Activated T-cell treated with anti-CD3 and anti-CD28 coated beads, Interleukin-2, amount 50 U/mL, for 48 hours (primary cell): Measurements from ENCODE around the gene COX19.
"Not testable (repeated sequence)": the region's sequence is repeated elsewhere in the genome, so short reads cannot be mapped to it uniquely, and the experiment has no call there.

Source experiments
- DNase-seq, 2 experiments: peaks; one replicate each; pipeline ENCODE4 v3.0.0-alpha.2; 2020

Gene COX19

GRCh38 chr7:939843-940242 is 35.5 kb downstream of the COX19 start:
- DNase-seq = no peak

GRCh38 chr7:938546-939185 is 36.7 kb downstream of the COX19 start:
- DNase-seq = no peak

GRCh38 chr7:937856-938484 is 37.4 kb downstream of the COX19 start:
- DNase-seq = no peak

DNA sequence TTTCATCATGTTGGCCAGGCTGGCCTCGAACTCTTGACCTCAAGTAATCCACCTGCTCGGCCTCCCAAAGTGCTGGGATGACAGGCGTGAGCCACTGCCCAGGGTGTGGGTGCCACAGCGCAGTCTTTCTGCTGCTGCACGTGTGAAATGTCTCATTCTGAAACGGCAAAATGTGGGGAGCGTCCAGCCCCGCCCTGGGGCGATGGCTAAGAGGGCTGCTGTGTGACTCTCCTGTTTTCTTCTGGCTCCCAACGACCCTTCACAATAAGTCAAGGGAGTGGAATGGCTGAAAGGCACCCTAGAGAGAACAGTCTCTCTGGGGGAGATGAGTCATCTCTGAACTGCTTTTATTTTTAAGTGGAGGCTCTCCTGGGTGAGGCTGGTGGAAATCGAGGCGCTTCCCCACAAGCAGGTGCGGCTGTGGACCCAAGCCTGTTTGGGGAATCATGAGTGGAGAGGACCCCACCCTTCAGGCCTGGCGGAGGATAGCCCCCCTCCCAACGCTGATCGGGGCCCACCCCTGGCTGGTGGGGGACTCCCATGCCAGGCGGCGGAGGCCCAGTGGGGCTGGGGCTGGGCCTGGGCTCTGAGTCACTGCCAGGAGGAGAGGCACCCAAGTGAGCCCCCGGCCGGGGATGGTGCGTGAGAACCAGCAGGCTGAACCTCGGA is 38.8 kb downstream of the COX19 start:
- DNase-seq = peak; percentile 74 to 75

- DNase-seq = no peak
Measured at GRCh38 chr7:935874-936385, 39.4 kb downstream of the COX19 start.

DNA sequence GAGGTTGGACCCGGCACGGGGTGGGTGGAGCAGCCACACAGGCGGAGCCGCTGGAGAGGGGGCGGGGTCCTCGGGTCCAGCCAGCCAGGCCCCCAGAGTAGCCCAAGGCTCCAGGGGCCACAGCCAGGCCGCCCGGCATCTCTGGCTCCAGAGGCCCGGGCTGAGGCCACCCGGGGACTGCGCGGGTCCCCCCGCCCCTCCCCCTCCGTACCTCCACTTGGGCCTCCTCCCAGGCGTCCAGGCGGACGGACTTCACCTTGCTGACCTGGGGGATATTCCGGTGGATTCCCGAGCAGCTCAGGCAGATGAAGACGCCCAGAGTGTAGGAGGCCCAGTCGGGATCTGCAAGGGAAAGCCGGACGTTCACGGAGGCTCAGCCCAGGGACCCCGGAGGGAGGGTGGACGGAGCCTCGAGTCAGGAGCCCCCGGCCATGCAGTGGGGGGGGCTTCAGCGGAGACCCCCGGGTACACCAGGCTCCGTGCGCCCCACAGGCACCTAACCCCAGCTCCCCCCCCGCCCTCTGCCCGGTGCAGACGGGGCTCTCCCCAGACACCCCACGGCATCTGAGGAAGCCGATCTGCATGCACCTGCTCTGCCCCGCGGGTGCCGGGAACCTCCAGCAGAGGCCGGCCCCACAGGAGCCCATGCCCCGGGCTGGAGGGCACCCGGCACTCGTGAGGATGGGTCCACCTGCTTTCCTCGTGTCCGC is 40.0 kb downstream of the COX19 start:
- DNase-seq = no peak

GRCh38 chr7:934469-935163 is 40.7 kb downstream of the COX19 start:
- DNase-seq = no peak

DNA sequence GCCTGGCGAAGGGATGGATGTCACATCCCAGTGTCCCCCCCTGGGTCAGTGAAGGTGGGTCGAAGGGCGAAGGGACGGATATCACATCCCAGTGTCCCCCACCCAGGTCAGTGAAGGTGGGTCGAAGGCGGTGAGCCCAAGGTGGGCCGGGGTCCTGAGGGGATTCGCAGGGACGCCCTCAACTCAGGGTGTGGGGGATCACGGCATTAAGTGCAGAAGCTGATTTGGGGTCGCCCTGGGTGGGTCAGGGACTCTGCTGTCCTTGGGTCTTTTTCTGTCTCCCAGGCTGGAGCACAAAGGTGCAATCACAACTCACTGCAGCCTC is 42.7 kb downstream of the COX19 start:
- no peak for DNase-seq

DNA sequence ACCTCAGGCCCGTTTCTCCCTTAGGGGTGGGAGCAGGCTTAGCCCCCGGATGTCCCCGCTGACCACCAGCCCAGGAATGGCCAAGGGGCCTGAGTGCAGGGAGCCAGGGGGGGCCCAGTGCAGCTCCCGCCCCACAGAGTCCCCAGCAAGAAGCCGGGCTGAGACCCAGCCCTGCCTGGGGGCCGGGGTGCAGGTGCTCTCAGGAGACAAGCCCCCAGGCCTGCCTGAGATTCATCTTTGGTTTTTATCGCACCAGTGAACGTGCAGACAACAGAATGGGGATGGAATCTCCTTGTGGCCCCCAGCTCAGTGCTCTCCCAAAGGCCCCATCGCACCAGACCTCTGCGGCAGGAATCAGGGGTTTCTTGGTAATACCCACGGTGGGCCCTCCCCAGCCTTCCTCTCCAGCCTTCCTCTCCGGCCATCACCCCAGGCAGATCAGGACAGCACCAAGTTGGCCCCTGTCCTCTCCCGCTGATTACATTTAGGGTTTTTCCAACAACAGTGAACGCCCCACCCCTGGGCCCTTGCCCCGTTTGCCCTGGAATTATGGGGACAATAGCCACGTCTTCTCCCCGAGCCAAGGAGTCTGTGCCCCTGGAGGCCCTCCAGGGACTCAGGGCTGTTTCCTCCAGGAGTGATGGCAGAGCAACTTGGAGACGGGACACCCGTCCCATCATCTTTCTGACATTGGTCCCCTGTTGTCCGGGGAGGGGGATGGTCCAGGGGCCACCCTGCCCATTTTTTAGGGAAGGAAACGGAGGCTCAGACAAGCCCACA is 43.3 kb downstream of the COX19 start:
- no peak for DNase-seq

DNA sequence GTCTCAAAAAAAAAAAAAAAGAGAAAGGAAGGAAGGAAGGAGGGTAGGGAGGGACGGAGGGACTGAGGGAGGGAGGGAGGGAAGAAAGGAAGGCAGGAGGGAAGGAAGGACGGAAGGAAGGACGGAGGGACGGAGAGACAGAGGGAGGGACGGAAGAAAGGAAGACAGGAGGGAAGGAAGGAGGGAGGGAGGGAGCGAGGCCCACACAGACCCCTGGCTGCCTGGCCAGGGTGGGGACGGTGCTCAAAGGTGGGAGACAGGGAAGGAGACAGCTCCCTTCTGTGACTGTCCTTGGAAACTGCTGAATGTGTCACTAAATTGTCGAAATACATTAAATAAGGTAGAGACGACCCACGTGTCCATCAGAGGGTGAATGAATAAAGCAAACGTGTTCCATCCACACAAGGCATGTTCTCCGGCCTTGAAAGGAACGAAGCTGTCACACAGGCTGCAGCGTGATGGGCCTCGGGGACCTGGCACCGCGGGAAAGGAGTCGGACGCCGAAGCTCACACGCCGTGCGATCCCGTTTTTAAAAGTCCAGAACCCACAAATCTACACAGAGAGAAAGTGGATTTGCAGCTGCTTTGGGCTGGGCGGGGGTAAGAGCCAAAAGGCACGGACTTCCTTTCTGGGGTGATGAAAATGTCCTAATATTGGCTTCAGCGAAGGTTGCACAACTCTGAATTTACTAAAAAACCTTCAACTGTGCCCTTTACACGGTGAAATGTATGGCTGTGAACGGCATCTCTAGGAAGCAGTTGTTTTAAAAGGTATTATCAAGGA is 44.2 kb downstream of the COX19 start:
- DNase-seq = no peak

DNA sequence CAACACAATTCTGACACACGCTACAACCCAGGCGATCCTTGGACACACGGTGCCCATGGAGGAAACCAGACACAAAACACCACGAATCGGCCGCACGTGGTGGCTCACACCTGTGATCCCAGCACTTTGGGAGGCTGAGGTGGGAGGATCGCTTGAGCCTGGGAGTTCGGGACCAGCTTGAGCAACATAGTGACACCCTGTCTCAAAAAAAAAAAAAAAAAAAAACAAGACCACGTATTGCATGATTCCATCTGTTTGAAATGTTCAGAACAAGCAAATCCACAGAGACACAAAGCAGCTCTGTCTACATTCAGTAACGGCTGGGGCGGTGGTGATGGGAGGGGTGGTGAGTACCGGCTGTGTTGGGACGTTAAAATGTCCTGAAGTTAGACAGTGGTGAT is 46.0 kb downstream of the COX19 start:
- peak in 1 of 2 experiments; percentile 23 for DNase-seq

DNA sequence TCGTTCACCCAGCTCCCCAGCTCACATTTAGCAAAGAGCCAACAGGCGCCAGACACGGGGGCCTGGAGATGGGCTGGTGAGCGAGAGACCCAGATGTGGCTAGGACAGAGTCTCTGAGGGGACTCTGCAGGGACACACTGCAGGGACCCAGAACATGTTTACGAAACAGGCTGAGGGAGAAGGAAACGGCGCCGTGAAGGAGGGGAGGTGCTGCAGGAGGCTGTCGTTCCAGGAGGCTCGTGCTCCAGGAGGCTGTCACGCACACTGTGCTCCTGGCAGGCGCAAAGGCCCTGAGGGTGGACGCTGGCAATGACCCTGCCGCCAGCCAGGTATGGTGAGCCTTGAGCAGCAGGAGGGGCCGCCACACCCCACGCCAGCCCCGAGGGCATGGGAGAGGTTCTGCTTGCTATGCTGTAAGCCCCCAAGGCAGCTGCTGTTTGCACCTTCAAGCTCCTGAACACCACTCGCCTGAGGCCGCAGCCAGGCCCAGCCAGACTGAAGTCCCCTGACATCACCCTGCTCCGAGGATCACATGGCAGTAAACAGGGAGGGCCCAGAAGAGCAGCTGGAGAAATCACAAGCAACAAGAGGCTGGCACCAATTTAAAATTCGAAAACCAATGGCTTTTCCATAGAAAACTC is 48.2 kb downstream of the COX19 start:
- peak in 1 of 2 experiments; percentile 19 for DNase-seq

GRCh38 chr7:926061-927030 is 49.0 kb downstream of the COX19 start:
- DNase-seq = peak; percentile 20 to 21

- peak; percentile 80 to 83 for DNase-seq
Measured at GRCh38 chr7:925601-926000, 49.7 kb downstream of the COX19 start.

DNA sequence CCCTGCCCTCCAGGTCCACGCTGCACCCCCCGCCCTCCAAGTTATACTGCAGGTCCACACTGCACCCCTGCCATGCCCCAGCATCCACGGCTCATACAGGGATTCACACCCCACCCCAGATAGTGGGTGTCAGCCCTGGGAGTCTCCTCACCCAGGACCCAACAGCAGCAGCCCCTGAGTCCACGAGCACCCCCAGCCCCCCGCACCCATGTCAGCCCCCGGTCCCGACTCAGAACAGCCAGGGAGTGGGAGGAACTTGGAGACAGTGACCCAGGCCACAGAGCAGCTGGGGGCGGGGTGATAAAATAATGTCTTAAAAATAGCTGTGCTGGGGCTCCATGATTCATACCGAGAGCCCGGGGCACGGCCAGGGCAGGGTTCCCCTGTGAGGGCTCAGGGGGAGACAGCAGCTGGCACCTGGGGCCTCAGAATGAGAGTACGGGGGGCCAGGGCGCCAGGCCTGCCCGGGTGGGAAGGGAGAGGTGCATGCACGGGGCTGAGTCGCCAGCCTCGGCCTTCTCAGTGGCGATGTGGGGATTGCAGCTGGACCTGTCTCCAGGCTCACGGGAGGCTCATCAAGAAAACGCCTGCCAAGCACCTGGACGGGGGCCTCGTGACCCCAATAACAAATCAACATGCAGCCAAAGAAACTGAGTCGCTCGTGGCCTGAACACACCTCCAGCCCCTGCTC is 50.7 kb downstream of the COX19 start:
- DNase-seq = peak; percentile 87 to 88

- not testable (repeated sequence) for DNase-seq
Measured at GRCh38 chr7:924042-924441, 51.3 kb downstream of the COX19 start.

DNA sequence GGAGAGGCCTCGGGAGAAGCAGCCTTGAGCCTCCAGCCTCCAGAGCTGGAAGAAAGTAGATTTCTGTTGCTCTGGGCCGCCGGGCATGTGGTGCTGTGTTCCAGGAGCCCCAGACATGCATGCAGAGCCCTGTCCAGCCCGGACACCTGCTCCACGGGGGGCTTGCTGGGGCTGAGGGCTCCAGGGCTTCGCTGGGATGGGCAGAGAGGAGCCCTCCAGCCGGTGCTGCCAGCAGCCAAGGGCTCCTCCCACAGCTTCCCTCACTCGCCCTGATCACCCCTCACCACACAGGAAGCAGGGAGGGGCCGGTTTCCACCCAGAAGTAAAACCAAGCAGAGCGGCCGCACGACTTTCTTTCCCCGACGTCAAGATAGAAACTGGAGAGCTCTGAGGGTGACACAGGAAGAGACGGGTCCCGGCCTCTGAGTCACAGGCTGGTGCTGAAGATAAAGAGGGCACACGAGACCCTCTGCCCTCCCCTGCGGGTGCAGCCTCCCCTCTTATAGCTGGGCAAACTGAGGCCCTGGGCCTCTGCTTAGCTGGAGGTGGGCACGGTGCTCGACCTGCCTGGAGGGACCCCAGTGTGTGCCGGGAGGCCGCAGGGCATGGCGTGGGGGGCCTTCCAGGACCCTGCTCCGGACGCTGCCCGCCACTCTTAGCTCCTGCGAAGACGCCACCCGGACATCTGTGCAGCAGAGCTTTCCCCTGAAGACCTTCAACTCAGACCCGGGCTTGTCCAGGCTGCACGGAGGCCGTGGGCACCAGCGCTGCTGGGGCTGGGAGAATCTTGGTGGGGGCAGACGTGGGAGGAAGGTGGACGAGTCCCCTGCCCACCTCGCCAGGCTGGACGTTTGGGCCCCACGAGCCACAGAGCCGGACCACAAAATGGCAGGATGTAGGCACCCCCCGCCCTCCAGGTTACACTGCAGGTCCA is 52.0 kb downstream of the COX19 start:
- peak; percentile 95 to 96 for DNase-seq
